ENCODE data around the gene GABRD. TPM values are rescaled to one million over a fixed set of nuclear protein-coding genes. Genes with fewer than 3 reads are reported as not detected.

The GABRD gene
- total RNA-seq, 1 donor = not detected

DNA sequence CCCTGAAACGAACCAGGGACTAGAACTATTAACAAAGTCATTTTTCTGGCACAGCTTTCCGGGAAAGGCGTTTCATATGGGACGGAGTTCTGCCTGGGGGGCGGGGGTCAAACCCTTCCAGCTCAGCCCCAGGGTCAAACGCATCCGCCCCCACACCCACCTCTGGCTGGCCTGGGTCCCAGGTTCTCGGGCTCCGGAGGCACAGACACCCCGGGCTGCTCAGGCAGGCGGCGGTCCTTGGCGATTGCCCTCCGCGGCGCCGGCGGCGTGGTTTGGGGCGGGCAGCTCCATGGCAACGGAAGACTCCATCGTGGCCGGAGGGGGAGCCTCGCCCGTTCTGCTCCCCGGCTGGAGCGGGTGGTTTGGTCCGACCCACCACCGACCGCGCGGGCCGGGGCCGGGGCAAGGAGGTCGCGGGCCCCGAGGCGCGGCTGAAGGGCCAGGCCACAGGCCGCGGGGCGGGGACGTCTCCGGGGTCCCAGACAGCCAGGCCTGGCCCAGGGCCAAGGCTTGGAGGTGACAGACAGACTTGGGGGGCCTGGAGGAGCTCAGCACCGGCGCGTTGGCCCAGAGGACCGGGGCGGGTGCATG is 15.5 kb upstream of the GABRD start, which contains the start of gene CFAP74:
Gene CFAP74, minus strand, starts transcription at position 246 of the 591 bp plus-strand sequence. CDS start 12,830 bp downstream, outside the sequence.
- Histone ChIP-seq H3K79me2 (ENCODE audit: insufficient read depth, low read length) (no peaks in the 10 kb centered on the region), H3K27ac (ENCODE audit: low read depth, low read length) (no peak within 1 kb of the TSS), H3K27me3 (ENCODE audit: insufficient read depth, low read length) (peaks cover 26% of the 10 kb centered on the region), H3K36me3 (ENCODE audit: insufficient read depth, low read length) (no peaks in the 10 kb centered on the region), H2AFZ (ENCODE audit: low read length) (no peak within 1 kb of the TSS), H3K4me3 (ENCODE audit: insufficient read depth, low read length) (no peak within 1 kb of the TSS), H3K4me1 (ENCODE audit: insufficient read depth, low read length) (no peaks in the 10 kb centered on the region), H3K9me3 (ENCODE audit: low read depth, low read length) (no peaks in the 10 kb centered on the region), H4K20me1 (ENCODE audit: insufficient read depth, low read length) (no peaks in the 10 kb centered on the region), H3K4me2 (ENCODE audit: insufficient read depth, low read length) (peak within 1 kb of the TSS; percentile 32)
- TF ChIP-seq, protein P1, sequence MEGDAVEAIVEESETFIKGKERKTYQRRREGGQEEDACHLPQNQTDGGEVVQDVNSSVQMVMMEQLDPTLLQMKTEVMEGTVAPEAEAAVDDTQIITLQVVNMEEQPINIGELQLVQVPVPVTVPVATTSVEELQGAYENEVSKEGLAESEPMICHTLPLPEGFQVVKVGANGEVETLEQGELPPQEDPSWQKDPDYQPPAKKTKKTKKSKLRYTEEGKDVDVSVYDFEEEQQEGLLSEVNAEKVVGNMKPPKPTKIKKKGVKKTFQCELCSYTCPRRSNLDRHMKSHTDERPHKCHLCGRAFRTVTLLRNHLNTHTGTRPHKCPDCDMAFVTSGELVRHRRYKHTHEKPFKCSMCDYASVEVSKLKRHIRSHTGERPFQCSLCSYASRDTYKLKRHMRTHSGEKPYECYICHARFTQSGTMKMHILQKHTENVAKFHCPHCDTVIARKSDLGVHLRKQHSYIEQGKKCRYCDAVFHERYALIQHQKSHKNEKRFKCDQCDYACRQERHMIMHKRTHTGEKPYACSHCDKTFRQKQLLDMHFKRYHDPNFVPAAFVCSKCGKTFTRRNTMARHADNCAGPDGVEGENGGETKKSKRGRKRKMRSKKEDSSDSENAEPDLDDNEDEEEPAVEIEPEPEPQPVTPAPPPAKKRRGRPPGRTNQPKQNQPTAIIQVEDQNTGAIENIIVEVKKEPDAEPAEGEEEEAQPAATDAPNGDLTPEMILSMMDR (IDR thresholded peaks at IDR 0.05; ENCODE audit: extremely low read depth, low read depth, low read length) = no peak
- peak; percentile 95 for DNase-seq (ENCODE audit: insufficient read length, low spot score, missing footprints)

DNA sequence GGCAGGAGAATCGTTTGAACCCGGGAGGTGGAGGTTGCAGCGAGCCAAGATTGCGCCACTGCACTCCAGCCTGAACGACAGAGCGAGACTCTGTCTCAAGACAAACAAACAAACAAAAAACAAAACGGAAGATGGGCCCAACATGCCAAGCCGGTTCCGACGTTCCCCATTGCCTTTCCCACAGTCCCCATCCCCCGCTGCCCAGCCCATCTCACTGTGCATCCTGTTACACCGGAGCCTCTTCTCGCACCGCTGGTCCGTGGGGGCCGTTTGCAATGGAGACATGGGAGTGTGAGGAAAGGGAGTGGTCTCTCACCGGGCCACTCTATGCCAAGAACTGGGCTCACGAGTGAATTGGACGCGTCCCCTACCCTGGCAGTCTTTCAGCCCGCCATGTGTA is 14.3 kb upstream of the GABRD start:
- H3K27me3 ChIP-seq (ENCODE audit: insufficient read depth, low read length) = peaks cover 26% of the 10 kb centered on the region
- H3K4me1 ChIP-seq (ENCODE audit: insufficient read depth, low read length) = no peaks in the 10 kb centered on the region
- no peak overlapping the region for H3K27ac ChIP-seq (ENCODE audit: low read depth, low read length)
- no peak overlapping the region for H3K4me3 ChIP-seq (ENCODE audit: insufficient read depth, low read length)
- no peak overlapping the region for H3K4me2 ChIP-seq (ENCODE audit: insufficient read depth, low read length)
- H3K9me3 ChIP-seq (ENCODE audit: low read depth, low read length) = no peaks in the 10 kb centered on the region
- H4K20me1 ChIP-seq (ENCODE audit: insufficient read depth, low read length) = no peaks in the 10 kb centered on the region
- no peaks in the 10 kb centered on the region for H3K36me3 ChIP-seq (ENCODE audit: insufficient read depth, low read length)
- TF ChIP-seq, protein P1 (IDR thresholded peaks at IDR 0.05; ENCODE audit: extremely low read depth, low read depth, low read length) = no peak
- peak; percentile 73 for DNase-seq (ENCODE audit: insufficient read length, low spot score, missing footprints)
- no peaks in the 10 kb centered on the region for H3K79me2 ChIP-seq (ENCODE audit: insufficient read depth, low read length)
- no peak overlapping the region for H2AFZ ChIP-seq (ENCODE audit: low read length)

GRCh38 chr1:2009101-2010053 is 9.8 kb upstream of the GABRD start:
- TF ChIP-seq, protein P1 (IDR thresholded peaks at IDR 0.05; ENCODE audit: extremely low read depth, low read depth, low read length) = no peak
- Histone ChIP-seq H2AFZ (ENCODE audit: low read length) (no peak overlapping the region), H3K27me3 (ENCODE audit: insufficient read depth, low read length) (peaks cover 15% of the 10 kb centered on the region), H3K36me3 (ENCODE audit: insufficient read depth, low read length) (no peaks in the 10 kb centered on the region), H3K4me2 (ENCODE audit: insufficient read depth, low read length) (no peak overlapping the region), H3K27ac (ENCODE audit: low read depth, low read length) (no peak overlapping the region), H3K4me3 (ENCODE audit: insufficient read depth, low read length) (no peak overlapping the region), H3K79me2 (ENCODE audit: insufficient read depth, low read length) (no peaks in the 10 kb centered on the region), H3K4me1 (ENCODE audit: insufficient read depth, low read length) (no peaks in the 10 kb centered on the region), H3K9me3 (ENCODE audit: low read depth, low read length) (no peaks in the 10 kb centered on the region), H4K20me1 (ENCODE audit: insufficient read depth, low read length) (no peaks in the 10 kb centered on the region)
- DNase-seq (ENCODE audit: insufficient read length, low spot score, missing footprints) = peak; percentile 52

DNA sequence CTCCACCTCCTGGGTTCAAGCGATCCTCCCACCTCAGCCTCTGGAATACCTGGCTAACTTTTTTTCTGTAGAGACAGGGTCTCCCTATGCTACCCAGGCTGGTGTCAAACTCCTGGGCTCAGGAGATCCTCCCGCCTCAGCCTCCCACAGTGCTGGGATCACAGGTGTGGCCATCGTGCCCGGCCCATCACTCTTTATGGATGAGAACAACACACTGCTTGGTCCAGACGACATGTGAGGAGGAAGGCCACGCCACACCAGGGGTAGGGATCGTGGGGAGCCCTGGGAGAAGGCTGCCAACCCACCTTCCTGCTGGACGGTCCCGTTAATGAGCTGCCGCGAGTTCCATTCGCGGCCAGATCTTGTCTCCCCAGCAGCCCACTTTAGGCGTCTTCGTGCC is 5.0 kb upstream of the GABRD start:
- Histone ChIP-seq H3K79me2 (ENCODE audit: insufficient read depth, low read length) (no peaks in the 10 kb centered on the region), H2AFZ (ENCODE audit: low read length) (no peak overlapping the region), H3K36me3 (ENCODE audit: insufficient read depth, low read length) (no peaks in the 10 kb centered on the region), H3K9me3 (ENCODE audit: low read depth, low read length) (no peaks in the 10 kb centered on the region), H3K4me2 (ENCODE audit: insufficient read depth, low read length) (no peak overlapping the region), H3K4me1 (ENCODE audit: insufficient read depth, low read length) (no peaks in the 10 kb centered on the region), H3K27ac (ENCODE audit: low read depth, low read length) (no peak overlapping the region), H4K20me1 (ENCODE audit: insufficient read depth, low read length) (no peaks in the 10 kb centered on the region), H3K4me3 (ENCODE audit: insufficient read depth, low read length) (no peak overlapping the region), H3K27me3 (ENCODE audit: insufficient read depth, low read length) (peaks cover 35% of the 10 kb centered on the region)
- TF ChIP-seq, protein P1 (IDR thresholded peaks at IDR 0.05; ENCODE audit: extremely low read depth, low read depth, low read length) = no peak
- peak; percentile 60 for DNase-seq (ENCODE audit: insufficient read length, low spot score, missing footprints)

Measured in osteoblast (primary cell).